ENCODE data around the gene LIPC. TPM values are rescaled to one million over a fixed set of nuclear protein-coding genes. Genes with fewer than 3 reads are reported as not detected.

Gene LIPC
- total RNA-seq, 1 donor from 2014 or later: 0.30 TPM

GRCh38 chr15:58517682-58518525 is 86.1 kb downstream of the LIPC start:
- DNase-seq: no peak

DNA sequence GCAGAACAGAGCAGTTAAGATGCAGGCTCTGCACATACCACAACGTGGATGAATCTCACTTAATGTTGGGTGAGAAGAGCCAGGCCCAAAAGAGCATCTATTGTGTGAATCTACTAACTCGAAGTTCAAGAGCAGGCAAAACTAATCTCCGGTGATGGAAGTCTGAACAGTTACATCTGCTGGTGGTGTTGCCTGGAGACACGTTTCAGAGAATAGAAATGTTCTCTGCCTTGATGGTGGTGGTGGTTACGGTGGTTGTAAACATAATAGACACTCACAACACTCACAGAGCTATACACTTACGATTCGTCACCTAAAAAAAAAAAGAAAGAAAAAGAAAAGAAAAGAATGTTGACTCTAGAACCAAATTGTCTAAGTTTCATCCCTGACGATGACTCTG is 86.8 kb downstream of the LIPC start:
- DNase-seq: no peak

GRCh38 chr15:58519516-58519915 is 87.7 kb downstream of the LIPC start:
- DNase-seq: no peak

- DNase-seq: no peak
Observed at GRCh38 chr15:58520464-58520863, 88.7 kb downstream of the LIPC start.

DNA sequence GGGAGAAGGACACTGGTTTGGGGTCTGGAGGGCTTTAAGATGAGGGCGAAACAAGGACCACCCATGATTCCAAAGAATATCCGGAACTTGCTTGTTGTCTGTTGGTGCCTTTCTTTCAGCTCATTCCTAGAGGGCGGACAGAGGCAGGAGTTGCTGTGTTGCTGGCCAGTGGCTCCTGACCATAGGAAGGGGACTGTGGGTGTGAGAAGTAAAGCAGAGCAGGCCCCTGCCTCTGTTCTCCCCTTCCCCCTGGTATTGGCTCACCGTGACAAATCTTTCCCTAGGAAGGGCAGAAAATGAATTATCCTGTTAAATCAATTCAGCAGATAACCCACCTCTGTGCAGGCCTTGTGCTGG is 89.1 kb downstream of the LIPC start:
- DNase-seq: no peak

DNA sequence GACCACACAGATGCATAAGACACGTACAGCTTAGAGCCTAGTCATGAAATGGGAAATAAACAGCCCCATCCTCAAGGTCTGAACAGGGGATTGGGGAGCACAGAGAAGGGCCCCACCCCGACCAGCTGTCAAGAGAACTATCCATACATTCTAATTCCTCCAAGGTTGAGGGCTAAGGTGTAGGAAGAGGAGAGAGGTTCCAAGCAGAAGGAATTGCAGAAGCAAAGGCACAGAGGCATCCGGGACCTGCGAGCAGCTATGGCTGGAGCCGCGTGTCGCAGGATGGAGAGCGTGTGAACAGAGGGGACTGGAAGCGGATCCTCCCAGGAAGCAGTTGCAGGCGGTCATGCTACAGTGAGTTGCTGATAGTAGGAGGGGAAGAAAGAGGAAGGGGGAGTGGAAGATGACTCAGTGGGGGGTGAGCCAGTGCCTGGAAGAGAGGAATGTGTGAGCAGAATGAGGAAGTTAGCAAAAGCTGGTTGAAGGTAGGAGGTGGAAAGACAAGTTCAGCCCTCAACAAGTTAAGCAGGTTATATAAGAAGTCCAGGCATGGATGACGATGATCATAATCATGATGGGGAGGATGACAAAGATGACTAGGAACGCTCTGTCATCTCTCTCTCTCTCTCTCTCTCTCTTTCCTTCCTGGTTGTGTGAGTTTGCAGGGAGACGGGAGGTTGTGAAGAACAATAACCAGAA is 89.7 kb downstream of the LIPC start:
- DNase-seq: peak; percentile 41

GRCh38 chr15:58522391-58522790 is 90.6 kb downstream of the LIPC start:
- no peak for DNase-seq

DNA sequence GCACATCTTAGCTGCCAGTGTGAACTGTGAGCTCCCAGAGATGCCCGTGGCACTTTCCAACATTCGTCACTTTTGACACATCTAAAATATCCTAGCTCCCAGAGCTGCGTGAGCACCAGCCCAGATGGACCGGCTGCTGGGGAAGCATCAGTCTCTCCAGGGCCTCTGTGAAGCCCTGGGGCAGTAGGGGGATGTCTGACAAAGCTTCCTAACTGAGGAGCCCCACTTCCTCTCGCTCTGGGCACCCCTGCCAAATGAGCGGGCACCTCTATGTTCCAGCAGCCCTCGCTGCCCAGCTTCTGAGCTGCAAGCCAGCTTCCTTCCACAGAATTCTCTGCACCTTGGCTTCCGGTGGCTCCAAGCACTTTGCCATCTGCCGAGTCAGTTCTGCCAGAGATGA is 91.1 kb downstream of the LIPC start:
- no peak for DNase-seq

GRCh38 chr15:58523634-58524033 is 91.8 kb downstream of the LIPC start:
- DNase-seq: no peak

DNA sequence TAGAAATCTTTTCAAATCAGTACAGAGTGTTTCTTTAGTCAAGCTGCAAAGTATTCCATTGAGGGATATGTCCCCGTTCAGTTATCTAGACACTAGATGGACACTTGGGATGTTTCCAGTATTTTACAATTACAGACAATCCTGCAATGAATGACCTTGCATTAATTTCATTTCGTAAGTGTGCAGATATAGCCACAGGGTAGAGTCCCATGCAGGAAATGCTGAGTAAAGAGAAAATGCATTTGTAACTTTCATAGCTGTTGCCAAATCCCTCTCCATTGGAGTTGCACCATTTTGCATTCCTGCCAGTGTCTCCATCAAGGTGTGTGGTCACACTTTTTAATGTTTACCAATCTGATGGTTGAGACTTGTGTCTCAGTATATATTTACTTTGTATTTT is 92.5 kb downstream of the LIPC start:
- no peak for DNase-seq

DNA sequence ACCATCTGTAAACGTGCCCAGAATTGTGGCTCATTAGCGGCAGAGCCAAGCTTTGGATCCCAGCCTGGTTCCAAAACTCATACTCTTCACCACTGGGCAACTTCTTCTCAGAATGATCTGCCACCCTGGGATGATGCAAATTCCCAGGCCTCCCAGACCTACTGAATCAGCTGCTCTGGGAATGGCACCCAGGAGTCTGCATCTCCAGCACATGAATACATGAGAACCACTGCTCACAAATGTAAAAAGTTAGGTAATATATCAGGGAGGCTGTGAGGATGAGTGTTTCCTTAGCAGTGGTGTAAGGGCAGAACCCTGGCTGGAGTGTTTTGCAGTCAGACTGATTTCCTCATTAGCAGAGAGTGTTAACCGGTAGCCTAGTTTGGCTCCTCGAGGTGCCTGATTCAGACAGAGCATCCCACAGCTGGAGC is 94.2 kb downstream of the LIPC start:
- no peak for DNase-seq

GRCh38 chr15:58526647-58527192 is 94.9 kb downstream of the LIPC start:
- no peak for DNase-seq

DNA sequence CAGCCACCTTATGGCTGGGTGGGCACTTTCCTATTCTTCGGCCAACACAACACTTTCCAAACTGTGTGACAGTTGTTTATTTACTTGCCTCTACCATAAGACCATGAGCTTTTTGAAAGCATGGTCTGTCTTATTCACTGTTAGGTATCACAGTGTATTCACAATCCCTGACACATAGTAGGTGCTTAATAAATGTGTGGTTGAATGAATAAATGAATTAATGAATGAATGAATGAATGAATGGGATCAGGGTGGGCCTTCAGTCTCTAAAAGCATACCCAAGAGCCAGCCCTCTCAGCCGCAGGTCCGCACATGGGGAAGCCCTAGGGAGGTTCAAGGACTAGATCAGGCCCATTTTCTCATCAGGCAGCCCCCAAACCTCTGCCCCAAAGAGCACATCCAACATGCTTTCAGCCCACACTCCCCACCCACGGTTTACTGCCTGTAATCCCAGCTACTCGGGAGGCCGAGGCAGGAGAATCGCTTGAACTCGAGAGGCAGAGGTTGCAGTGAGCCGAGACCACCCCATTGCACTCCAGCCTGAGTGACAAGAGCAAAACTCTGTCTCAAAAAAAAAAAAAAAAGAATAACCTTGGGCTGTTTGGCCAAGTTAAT is 95.9 kb downstream of the LIPC start:
- DNase-seq: no peak

DNA sequence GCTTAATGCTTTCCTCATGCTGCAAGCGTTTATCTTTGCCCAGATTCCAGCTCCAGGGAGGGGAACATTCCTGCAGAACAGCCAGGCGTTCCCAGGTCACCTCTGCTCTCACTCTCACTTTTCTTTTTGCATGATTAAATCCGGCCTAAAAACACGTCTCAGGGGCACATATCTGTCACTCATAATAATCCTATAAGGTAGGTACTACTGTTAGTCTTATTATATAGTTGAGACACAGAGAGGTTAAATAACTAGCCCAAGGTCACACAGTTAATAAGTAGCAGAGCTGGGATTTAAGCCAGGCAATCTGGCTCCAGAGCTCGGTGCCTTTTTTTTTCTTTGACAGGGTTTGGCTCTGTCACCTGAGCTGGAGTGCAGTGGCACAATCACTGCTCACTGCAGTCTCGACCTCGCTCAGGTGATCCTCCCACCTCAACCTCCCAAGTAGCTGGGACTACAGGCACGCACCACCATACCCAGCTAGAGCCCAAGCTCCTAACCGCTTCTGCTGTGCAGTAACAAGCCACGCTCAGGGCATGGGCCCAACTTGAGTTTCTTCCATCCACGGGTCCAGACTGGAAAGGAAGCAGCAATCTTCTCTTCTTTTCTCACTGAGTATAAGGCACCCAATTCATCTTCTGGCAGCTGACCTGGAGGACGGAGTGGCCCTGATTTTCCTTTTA is 96.5 kb downstream of the LIPC start:
- DNase-seq: peak; percentile 33

GRCh38 chr15:58529041-58529440 is 97.2 kb downstream of the LIPC start:
- DNase-seq: no peak

GRCh38 chr15:58530056-58530590 is 98.3 kb downstream of the LIPC start:
- no peak for DNase-seq

- DNase-seq: no peak
Observed at GRCh38 chr15:58532126-58532525, 100.3 kb downstream of the LIPC start.

DNA sequence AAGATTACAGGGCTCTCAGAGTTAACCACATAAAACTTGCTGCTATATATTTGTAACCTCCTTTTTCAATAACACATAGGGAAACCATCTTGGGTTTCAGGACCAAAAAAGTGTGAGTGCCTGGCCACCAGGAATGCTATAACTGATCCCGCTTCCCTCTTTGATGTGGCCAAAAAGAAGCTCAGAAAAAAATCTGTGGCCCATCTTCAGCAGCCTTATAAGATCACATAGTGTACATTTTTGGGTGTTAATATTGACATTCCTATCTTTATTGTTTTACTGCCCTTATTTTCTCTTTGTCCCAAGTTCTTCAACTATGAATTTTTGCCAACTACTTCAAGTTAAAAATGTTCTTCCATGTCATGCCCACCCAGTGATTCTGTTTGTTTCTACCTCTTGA is 102.8 kb downstream of the LIPC start:
- no peak for DNase-seq

- DNase-seq: no peak
Observed at GRCh38 chr15:58535337-58535736, 103.5 kb downstream of the LIPC start.

DNA sequence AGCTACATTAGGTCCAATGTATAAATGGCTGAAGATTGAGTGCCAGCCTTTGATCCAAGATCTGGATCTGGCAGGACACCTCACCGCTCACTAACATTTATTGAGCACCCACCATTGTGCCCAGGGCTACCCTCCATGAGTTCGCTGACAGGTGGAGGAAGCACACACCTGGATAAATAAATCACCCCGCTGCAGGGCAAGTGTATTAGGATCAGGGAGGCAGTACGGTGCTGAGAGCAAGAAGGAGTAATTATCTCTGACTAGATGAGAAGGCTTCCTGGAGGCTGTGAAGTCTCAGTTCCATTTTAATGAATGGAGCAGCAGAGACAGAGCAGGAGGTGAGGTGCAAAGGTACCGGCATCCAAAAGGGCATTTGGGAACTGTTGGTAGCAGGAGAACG is 104.1 kb downstream of the LIPC start:
- DNase-seq: no peak

- DNase-seq: no peak
Observed at GRCh38 chr15:58536414-58536813, 104.6 kb downstream of the LIPC start.

GRCh38 chr15:58537033-58537432 is 105.2 kb downstream of the LIPC start:
- DNase-seq: no peak
